ENCODE data around the gene LRRC52.
"Not testable (repeated sequence)": the region's sequence is repeated elsewhere in the genome, so short reads cannot be mapped to it uniquely, and the experiment has no call there.

LRRC52 gene

DNA sequence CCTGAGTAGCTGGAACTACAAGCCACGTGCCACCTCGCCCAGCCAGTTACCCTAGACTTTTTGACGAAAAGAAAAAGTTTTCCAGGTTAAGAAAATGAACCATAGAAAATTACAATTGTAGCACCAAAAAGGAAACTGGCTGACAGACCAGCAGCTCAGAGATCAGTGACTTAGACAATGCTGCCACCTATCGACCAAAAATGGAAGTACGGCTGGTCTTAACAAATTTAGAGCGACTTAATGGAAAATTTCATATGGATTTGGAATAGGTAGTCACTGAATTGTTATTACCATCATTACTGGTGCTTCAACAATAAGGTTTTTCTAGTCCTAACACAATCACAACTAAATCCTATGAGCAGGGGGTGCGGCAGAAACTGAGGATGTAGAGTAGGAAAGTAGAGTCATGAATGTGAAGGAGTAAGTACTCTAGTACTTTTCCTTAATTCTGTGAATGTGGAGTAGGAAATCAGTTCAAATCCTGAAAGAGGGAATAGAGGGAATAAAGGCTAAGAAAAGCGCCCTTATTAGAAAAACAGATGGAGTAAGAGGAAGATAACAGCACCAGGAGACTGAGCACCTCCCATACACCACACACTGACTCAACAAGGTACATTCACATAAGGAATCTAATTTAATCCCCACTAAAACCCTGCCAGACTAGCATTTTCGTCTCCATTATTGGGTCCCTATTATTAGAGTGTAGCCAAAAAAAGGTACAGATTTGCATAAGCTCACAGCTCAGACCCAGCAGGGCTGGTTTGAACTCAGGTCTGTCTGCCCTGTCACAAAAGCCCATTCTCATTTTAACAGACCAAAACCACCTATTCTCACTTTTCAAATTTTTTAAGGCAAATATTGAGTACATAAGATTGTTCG is 49.4 kb downstream of the LRRC52 start:
- peak; percentile 77 for DNase-seq

DNA sequence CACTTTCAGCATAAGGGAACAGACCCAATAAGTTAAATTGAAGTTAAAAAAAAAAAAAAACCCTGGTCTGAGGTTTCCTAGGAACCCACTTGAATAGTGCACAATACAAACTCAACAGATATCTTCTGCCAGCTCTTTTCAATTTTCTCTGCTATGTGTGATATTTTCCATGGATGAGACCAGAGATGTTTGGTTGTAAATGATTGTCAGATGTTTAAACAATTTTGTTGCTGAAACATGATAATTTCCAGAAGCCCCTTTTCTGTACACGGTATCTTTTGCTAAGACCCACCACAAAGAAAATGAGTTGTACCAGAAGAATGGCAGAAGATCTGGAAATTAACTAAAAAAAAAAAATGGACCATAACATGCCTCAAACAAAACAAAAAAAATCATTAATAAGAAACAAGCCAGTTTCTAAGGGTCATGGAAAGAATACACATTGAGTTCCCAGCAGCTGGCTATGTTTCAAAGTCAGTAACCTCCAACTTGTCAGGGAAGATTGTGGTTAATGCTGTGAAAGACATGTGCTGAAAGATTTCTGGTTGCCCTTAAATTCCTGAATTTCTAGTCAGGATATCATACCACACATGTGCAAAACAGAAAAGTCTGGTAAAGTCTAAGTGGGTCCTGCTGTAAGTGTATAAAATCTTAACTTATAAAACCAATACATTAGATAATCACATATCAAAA is 51.6 kb downstream of the LRRC52 start:
- no peak for DNase-seq

DNA sequence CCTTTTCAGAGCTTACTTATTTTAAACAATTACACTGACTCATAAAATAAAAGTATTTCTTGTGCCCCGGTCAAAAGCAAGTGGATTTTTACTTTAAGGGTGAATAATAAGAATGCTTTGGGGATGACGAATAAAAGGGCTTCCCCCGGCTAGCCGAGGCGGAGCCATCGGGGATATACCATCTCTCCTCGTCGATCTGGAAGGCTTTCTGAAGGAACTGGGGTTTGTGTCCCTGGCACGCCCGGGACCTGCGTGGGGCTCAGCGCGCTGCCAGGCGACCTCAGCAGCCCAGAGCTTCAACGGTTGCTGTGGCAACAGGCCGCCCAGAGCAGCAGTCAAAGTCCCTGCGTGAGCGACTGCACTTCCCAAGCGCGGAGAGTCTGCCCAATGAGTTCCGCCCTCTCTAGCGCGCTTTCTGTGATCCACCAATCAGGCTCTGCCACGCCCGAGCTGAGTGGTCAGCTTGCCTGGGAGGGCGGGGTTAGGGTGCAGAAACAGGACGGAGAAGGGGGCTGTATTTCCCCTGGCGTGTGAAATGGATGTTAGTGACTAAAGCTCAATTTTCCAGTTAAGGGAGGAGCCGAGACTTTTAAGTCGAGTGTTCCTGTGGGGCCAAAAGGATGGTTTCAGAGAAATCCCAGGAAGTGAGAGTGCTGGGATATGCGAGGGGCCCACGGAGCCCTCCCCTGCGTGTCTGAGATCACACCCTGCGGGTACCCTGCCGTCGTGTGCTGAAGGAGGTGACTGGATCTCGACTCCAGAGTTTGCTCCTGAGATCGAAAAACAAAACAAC is 54.3 kb downstream of the LRRC52 start:
- DNase-seq, result peak; percentile 99

DNA sequence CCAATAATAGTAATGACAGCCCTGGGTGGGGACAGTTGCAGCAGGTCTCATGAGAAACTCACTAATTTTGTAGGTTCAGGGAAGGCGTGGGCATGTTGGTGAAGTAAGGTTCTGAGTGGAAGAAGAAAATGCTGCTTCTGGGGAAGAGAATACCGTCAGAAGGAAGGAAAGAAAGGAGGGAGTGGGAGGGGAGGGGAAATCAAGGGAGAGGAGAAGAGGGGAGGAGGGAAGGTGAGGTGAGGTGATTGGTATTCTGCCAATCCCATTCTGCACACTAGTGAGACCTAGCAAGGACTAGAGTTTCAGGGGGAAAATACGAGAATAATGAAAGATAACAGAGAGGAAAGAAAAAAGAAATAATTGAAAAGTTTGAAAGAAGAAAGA is 54.9 kb downstream of the LRRC52 start:
- no peak for DNase-seq

DNA sequence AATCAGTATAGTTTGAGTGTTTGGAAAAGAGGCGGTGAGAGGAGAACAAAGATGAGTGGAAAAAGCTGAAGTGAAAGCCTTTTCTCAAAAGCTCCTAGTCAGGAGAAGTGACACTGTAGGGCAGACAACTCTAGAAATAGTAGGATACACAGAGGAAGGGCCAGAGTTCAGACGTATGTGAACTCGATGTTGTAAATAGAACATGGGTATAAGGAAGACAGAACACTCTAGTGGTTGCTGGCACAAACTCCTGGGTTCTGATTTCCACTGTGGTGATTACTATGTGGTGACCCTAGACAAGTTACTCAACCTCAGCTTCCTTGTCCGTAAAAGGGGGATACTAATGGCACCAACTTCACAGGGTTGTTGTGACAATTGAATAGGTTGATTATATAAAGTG is 57.0 kb downstream of the LRRC52 start:
- DNase-seq, result no peak

DNA sequence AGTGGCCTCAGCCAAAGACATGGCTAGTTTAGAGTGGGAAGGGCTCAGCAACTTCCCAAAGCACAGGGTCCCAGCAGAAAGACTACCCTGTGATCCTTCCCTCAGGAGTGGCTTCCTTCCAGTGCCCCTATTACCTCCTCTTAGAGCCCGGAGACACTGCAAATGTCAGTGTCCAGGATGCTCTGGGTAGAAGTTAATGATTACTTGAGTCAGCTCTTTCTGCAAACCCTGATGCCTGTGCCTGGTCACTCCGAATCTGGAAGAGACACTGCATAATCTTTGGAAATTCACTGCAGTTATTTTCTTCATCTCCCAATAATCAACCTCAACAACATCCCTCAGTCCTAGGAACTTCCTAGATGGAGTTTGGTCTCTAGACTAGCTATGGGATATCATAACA is 60.0 kb downstream of the LRRC52 start:
- no peak for DNase-seq

DNA sequence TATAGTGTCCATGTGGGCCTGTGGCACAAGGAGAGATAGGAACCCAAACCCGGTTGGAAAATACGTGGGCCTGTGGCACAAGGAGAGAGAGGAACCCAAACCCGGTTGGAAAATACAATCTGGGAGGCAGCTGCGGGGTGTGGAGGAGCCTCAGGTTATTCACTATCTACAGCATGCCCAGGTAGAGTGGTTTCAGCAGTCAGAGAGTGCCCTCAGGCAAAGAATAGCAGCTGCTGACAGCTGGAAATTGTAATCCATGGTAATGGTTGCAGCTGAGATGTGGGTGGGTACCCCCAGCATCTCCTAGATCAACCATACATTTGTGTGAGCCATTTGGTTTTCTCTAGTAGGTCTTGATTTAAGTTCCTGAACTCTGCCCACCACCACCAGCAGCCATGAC is 61.4 kb downstream of the LRRC52 start:
- no peak for DNase-seq

DNA sequence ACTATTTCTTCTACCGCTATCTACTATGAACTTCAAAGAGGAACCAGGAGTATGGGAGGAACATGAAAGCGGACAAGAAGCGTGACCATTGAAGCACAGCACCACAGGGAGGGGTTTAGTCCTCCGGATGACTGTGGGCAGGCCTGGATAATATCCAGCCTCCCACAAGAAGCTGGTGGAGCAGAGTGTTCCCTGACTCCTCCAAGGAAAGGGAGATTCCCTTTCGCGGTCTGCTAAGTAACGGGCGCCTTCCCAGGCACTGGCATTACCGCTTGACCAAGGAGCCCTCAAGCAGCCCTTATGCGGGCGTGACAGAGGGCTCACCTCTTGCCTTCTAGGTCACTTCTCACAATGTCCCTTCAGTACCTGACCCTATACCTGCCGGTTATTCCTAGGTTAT is 62.9 kb downstream of the LRRC52 start:
- DNase-seq, result not testable (repeated sequence)

DNA sequence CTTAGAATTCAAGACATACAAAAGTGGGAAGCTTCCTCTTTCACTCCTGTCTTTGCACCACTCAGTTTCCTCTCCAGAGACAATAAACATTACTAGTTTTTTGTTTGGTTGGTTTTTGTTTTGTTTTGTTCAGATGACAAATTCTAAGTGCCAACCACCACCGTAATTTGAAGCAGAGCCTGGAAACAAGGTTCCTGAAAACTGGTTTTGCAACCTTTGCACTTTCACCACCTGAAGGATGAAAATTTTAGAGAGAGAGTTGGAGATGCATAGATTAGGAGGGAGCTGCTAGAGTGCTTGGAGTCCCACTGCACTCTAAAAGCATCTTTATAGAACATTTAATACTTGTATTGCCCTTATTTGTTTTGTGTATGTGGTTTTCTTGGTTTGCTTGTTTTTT is 67.1 kb downstream of the LRRC52 start:
- DNase-seq, result no peak

DNA sequence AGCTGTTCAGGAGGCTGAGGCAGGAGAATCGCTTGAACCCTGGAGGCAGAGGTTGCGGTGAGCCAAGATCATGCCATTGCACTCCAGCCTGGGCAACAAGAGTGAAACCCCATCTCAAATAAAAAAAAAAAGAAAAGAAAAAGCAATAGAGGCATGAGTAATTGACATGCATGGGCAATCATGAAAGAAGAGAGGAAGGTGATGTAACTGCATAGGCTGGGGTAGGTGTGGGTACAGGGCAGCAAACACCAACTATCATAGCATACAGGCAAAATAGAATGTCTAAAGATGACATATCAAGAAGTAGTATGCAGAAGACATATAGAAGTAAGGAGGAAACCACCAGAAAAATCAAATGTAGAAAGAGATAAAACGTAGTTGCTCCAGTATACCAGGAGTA is 68.3 kb downstream of the LRRC52 start:
- DNase-seq, result no peak

All from islet precursor cell (in vitro differentiated cells).